Calu3 (cell line): ENCODE measurements around the gene SPARCL1. TPM values are rescaled to one million over a fixed set of nuclear protein-coding genes. Genes with fewer than 3 reads are reported as not detected.

Source experiments
- BruUV-seq: library from RNA; stranded (reverse); fragments of 400-500 nt; replicated peaks from 2 replicates; lab custom pipeline; 2021; lab: Mats Ljungman, UMichigan
- CTCF ChIA-PET: fragments of 300-600 bp; sonication (Branson Sonifier 250); formaldehyde crosslinking; loops from one replicate; lab custom pipeline; 2022; ENCODE audit warnings: antibody characterized with exemption; lab: Charles Lee
- DNase-seq: peaks from one replicate; pipeline ENCODE4 v3.0.0; 2022
- H3K27ac Mint-ChIP-seq: one replicate; pipeline ENCODE4 v1.8.0; 2022; ENCODE audit warnings: mixed read lengths; ENCODE audit not compliant: unreplicated experiment
- H3K27me3 Mint-ChIP-seq: one replicate; pipeline ENCODE4 v1.8.0; 2022; ENCODE audit warnings: mixed read lengths; ENCODE audit not compliant: unreplicated experiment
- H3K36me3 Mint-ChIP-seq: one replicate; pipeline ENCODE4 v1.8.0; 2022; ENCODE audit warnings: mild to moderate bottlenecking, moderate library complexity, mixed read lengths; ENCODE audit not compliant: insufficient read depth, unreplicated experiment
- H3K4me1 Mint-ChIP-seq: one replicate; pipeline ENCODE4 v1.8.0; 2022; ENCODE audit warnings: mild to moderate bottlenecking, low read depth, mixed read lengths; ENCODE audit not compliant: unreplicated experiment
- H3K4me3 Mint-ChIP-seq: one replicate; pipeline ENCODE4 v1.8.0; 2022; ENCODE audit warnings: mild to moderate bottlenecking, low read depth, moderate library complexity, mixed read lengths; ENCODE audit not compliant: unreplicated experiment
- H3K9me3 Mint-ChIP-seq: one replicate; pipeline ENCODE4 v1.8.0; 2022; ENCODE audit warnings: low read depth, mixed read lengths; ENCODE audit not compliant: unreplicated experiment
- CTCF ChIP-seq: fragments of 200-600 bp; IDR thresholded peaks from one replicate; pipeline ENCODE4 v1.8.0; 2022; ENCODE audit warnings: antibody characterized with exemption; ENCODE audit not compliant: unreplicated experiment
- intact Hi-C: fragments of 100-400 bp; cut with micrococcal nuclease; formaldehyde crosslinking; loops from one replicate; pipeline ENCODE4 v1.10.0; 2022; ENCODE audit not compliant: unreplicated experiment
- total RNA-seq: library from RNA; stranded (reverse); gene quantifications from 2 replicates; pipeline ENCODE4 v1.2.3, GENCODE V29; 2022

SPARCL1 gene
- total RNA-seq, 1 experiment from 2014 or later, result not detected

DNA sequence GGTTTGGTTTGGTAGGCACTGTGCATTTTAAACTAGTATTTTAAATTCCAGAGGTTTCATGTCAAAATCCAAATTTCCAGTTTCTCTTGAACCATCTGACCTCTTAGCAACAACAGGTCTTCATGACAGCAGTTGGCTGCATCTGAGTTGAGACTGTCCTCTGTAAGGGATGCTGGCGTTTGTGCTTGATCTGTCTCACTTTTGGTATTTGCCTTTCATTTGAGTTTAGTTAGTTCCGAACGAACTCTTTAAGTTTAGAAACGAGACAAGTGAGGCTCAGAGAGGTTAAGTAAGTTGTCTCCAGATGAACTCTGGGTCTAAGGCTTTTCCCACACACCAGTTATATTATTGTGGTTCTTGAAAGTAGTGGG lies 29.1 kb downstream of the SPARCL1 start:
- no TSS peak for BruUV-seq
- Mint-ChIP-seq H3K27ac (no peak overlapping the region), H3K9me3 (no peaks in the 10 kb centered on the region), H3K27me3 (no peaks in the 10 kb centered on the region), H3K4me3 (no peak overlapping the region), H3K36me3 (no peaks in the 10 kb centered on the region), H3K4me1 (peaks cover 10% of the 10 kb centered on the region)
- no peak for TF ChIP-seq CTCF
- DNase-seq, result no peak
- intact Hi-C loops, result no loop called here
- CTCF ChIA-PET, result no interaction called here

DNA sequence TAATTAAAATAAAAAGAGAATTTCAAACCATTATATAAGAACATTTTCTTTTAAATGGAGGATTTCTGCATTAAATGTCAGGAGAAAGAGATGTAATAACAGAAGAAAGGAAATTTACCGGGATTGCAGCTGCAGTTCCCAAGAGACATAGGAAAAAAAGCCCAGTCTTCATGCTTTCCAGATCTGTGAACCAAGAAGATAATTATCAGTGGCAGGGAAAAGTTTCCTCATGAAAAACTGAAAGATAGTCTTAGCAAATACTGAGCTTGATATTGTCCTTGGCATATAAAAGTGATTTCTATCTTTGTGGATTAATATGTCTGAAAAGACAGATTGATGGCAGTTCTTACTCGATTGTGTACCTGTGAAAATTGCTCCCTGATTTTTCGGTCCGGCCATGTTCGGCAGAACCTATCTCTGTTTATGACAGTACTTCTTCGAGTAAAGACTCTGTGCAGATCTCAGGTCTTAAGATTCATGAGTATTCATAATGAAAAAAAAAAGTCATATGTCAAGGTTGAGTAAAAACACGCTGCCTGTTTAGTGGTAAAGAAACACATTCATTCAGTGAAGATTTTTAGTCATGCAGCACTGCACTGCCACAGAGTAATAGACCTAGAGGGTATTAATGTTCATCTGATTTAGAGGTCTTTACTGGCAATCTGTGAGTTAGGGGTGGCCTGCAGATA lies 29.6 kb downstream of the SPARCL1 start:
- peaks cover 10% of the 10 kb centered on the region for H3K4me1 Mint-ChIP-seq
- no peak overlapping the region for H3K4me3 Mint-ChIP-seq
- no peak for TF ChIP-seq CTCF
- CTCF ChIA-PET, result no interaction called here
- no TSS peak for BruUV-seq
- no peaks in the 10 kb centered on the region for H3K36me3 Mint-ChIP-seq
- intact Hi-C loops, result no loop called here
- H3K9me3 Mint-ChIP-seq, result no peaks in the 10 kb centered on the region
- no peak overlapping the region for H3K27ac Mint-ChIP-seq
- no peaks in the 10 kb centered on the region for H3K27me3 Mint-ChIP-seq
- no peak for DNase-seq

- Mint-ChIP-seq H3K36me3 (no peaks in the 10 kb centered on the region), H3K27me3 (no peaks in the 10 kb centered on the region), H3K4me1 (peaks cover 10% of the 10 kb centered on the region), H3K4me3 (no peak overlapping the region), H3K27ac (no peak overlapping the region), H3K9me3 (peaks cover 6% of the 10 kb centered on the region)
- CTCF ChIA-PET, result interaction anchor here (1.1 kb wide), 1 partner anchor 108 kb away, joined by 5 read pairs; the partner anchor contains the start of gene HSD17B11
- BruUV-seq, result no TSS peak
- DNase-seq, result no peak
- intact Hi-C loops, result no loop called here
- TF ChIP-seq CTCF, result no peak
Observed at GRCh38 chr4:87498446-87498900, 30.7 kb downstream of the SPARCL1 start.

DNA sequence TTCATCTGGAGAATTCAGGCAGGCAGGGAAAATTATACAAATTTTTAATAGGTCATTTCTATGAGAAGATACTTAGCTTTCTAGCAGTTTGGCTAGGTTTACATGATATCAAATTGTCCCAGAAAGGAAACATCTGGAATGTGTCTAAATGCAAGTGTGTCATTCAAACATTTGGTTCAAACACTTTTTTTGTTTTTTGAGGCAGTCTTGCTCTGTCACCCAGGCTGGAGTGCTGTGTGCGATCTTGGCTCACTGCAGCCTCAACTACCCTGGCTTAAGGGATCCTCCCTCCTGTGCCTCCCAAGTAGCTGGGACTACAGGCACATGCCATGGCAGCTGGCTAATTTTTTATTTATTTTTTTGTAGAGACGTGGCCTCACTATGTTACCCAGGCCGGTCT lies 31.6 kb downstream of the SPARCL1 start:
- Mint-ChIP-seq H3K27ac (no peak overlapping the region), H3K4me3 (no peak overlapping the region), H3K36me3 (no peaks in the 10 kb centered on the region), H3K9me3 (peaks cover 6% of the 10 kb centered on the region), H3K27me3 (no peaks in the 10 kb centered on the region), H3K4me1 (peaks cover 7% of the 10 kb centered on the region)
- no peak for DNase-seq
- intact Hi-C loops, result no loop called here
- no peak for TF ChIP-seq CTCF
- CTCF ChIA-PET, result no interaction called here
- BruUV-seq, result no TSS peak
